ENCODE data around the gene TXLNB. TPM values are rescaled to one million over a fixed set of nuclear protein-coding genes. Genes with fewer than 3 reads are reported as not detected.

TXLNB gene
- total RNA-seq, 2 donors from 2014 or later = 0.22 to 0.29 TPM

GRCh38 chr6:139198529-139199288 lies 93.1 kb downstream of the TXLNB start:
- DNase-seq = no peak
- H3K9ac ChIP-seq (ENCODE audit: low read depth in 2 of 2, low read length in 2 of 2) = no peak overlapping the region
- no peak for TF ChIP-seq CTCF (IDR thresholded peaks at IDR 0.05)

DNA sequence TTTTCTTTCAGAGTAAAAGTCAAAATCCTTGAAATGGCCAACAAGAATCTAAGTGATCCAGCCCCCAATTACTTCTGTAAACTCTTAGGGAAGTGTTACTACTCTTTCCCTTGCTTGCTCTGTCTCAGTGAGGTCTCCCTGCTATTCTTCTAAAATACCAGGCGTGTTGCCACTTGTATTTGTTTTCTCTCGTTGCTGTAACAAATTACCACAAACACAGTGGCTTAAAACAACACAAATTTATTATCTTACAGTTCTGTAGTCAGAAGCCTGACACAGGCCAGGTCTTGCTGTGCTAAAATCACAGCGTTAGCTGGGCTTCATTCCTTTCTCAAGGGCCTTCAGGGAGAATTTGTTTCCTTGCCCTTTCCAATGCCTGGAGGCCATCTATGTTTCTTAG lies 97.1 kb downstream of the TXLNB start:
- intact Hi-C loops (cut with DNase I) = no loop called here
- Histone ChIP-seq H3K36me3 (no peaks in the 10 kb centered on the region), H3K9ac (ENCODE audit: low read depth in 2 of 2, low read length in 2 of 2) (no peak overlapping the region), H3K27ac (no peak overlapping the region), H3K9me3 (no peaks in the 10 kb centered on the region), H3K4me1 (no peaks in the 10 kb centered on the region), H3K4me3 (no peak overlapping the region), H3K27me3 (no peaks in the 10 kb centered on the region)
- no peak for TF ChIP-seq CTCF (IDR thresholded peaks at IDR 0.05)
- DNase-seq = no peak

More at GRCh38 chr6:139198529-139199288, 93.1 kb downstream of the TXLNB start:
- H3K4me3 ChIP-seq = no peak overlapping the region
- H3K9me3 ChIP-seq = no peaks in the 10 kb centered on the region
- no peaks in the 10 kb centered on the region for H3K27me3 ChIP-seq
- H3K36me3 ChIP-seq = no peaks in the 10 kb centered on the region
- H3K27ac ChIP-seq = no peak overlapping the region
- no peaks in the 10 kb centered on the region for H3K4me1 ChIP-seq
- intact Hi-C loops (cut with DNase I) = no loop called here

Other genes with a start within 250 kb of the TXLNB start
- 10 to 100 TPM; 18.0 to 41.1 TPM for gene HECA, start 156.9 kb downstream of the TXLNB start, total RNA-seq
- gene CITED2, start 82.7 kb upstream of the TXLNB start, total RNA-seq = 100 to 1,000 TPM; 113 to 119 TPM

Data from colonic mucosa (tissue), 4 donors.